HG03378 (cell line): Measurements from ENCODE around the gene ALDH7A1.
"Not testable (repeated sequence)": the region's sequence is repeated elsewhere in the genome, so short reads cannot be mapped to it uniquely, and the experiment has no call there.

ENCODE experiments used
- ATAC-seq: cut with Tn5 transposase; IDR thresholded peaks from one replicate; pipeline ENCODE4 v1.9.1; 2021; ENCODE audit warnings: mild to moderate bottlenecking, moderate library complexity; ENCODE audit not compliant: unreplicated experiment

Gene ALDH7A1

DNA sequence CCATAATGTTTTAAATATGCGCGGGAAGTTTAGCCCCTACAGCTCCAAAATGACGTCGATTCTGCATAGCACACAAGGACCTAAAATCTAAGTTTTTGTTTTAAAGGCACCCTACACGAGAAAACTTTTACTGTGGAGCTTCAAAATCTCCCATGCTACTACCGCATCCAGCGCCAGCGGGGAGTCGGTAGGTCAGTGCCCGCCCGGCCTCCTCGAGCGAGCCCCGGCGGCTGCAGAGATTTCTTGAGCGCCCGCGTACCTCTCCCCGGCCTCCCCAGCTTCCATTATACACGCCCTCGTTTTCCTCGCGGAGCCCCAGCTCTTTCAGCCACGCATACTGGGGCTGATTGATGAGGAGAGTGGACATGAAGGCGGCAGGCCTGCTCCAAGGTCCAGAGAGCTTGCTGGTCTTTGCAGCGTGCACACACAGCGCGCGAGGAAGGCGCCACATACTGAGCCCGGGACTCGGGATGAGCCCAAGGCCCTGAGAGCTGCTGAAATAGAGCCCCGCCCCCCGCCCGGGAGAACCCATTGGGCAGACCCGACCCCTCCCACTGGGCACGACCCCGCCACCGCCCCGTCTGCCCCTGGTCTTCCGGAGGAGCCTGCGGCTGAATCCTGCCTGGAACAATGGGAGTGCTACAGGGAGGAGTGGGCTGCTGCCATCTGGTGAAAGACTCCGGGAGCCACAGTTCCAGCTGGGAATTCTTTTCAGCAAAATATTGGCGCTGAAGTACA, at the start of gene ALDH7A1:
TSS of gene ALDH7A1 (minus strand) at position 472 of the 738 bp plus-strand sequence. CDS start at position 451, 21 bp downstream.
- ATAC-seq: peak; percentile 65

DNA sequence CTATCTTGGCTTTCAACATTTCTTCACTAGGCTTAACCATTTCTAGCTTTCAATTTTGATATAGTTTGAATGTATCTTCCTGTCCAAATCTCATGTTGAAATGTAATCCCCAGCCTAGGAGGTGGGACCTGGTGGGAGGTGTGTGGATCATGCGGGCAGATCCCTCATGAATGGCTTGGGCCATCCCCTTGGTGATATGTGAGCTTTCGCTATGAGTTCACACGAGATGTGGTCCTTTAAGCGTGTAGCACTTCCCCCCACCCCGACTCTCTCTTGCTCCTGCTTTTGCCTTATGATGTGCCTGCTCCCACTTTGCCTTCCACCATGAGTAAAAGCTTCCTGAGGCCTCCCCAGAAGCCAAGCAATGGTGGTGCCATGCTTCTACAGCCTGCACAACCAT, 46.4 kb upstream of the ALDH7A1 start:
- peak; percentile 50 for ATAC-seq

DNA sequence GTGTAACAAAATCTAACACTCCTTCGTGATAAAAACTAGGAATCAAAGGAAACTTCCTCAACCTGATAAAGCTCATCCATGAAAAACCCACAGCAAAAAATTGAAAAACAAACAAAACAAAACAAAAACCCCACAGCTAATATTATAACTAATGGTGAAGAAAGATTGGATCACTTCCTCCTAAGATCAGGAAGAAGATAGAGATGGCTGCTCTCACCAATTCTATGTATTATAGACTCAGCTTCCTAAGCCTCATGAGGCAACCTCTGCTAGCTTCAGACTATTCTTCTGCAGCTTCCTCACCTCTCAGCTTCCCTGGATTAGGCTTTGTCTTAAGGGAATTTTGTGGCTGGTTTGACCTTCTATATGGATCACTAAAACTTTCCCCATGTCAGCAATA, 45.8 kb upstream of the ALDH7A1 start:
- peak; percentile 9 for ATAC-seq

DNA sequence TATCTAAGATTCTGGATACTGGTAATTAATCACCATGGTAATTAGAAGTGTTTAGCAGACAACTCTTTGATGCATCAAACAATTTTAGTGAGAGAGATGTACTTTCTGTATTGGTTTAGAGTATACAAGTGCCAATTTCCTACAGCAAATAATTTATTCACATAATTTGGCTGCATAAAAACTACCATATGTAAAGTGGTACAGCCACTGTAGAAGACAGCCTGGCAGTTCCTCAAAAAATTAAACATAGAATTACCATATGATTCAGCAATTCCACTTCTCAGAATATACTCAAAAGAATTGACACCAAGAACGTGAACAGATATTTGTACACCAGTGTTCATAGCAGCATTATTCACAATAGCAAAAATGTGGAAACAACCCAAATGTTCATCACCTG, 41.9 kb upstream of the ALDH7A1 start:
- no peak for ATAC-seq

DNA sequence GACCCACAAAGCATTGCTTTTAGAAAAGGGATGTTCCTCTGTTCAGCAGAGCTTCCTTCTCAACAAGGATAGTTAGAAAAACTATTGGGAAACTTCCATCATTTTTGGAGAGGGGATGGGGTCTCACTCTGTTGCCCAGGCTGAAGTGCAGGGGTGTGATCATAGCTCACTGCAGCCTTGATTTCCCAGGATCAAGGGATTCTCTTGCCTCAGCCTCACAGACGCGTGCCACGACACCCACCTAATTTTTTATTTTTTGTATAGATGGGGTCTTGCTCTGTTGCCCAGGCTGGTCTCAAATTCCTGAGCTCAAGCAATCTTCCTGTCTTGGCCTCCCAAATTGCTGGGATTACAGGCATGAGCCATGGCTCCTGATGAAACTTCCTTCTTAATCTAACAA, 40.6 kb upstream of the ALDH7A1 start:
- ATAC-seq: no peak

DNA sequence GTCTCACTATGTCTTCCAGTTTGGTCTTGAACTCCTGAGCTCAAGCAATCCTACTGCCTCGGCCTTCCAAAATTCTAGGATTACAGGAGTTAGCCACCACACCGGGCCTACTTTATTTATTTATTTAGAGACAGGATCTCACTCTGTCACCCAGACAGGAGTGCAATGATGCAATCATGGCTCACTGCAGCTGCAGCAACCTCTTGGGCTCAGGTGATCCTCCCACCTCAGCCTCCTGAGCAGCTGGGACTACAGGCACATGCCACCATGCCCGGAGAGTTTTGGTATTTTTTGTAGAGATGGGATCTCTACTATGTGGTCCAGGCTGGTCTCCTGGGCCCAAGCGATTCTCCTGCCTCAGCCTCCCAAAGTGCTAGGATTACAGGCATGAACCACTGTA, 38.5 kb upstream of the ALDH7A1 start:
- ATAC-seq: no peak

DNA sequence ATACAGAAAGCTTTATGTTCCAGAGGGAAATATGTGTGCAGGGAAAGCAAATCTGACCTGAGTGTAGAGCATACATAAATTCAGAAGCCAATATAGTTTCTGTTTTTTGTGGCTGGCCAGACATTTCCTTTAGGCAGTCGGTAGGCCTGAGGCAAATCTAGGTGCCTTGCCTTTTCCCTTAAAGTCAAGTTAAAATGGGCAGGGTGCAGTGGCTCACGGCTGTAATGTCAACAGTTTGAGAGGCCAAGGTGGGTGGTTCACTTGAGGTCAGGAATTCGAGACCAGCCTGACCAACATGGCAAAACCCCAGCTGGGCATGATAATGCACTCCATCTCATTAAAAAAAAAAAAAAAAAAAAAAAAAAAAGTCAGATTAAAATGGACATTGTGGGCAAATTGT, 36.9 kb upstream of the ALDH7A1 start:
- ATAC-seq: no peak

DNA sequence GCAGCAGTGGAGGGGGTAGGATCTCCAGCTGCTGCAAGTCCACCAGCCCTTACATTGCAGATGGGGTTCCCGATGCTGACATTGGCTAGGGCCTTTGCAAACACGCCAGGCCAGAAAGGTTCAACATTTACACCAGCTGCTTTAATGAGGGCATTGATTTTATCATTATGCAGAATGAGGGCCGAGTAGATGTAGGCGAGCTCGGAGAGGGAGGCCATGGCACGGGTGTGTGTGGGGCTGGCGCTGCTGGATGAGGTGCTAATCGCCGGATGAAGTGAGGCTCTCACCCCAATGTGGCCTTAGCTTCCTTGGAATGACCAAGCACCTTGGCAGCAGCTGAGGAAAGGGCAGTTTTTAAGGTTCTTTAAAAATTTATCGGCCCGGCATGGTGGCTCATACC, 33.1 kb upstream of the ALDH7A1 start:
- no peak for ATAC-seq

DNA sequence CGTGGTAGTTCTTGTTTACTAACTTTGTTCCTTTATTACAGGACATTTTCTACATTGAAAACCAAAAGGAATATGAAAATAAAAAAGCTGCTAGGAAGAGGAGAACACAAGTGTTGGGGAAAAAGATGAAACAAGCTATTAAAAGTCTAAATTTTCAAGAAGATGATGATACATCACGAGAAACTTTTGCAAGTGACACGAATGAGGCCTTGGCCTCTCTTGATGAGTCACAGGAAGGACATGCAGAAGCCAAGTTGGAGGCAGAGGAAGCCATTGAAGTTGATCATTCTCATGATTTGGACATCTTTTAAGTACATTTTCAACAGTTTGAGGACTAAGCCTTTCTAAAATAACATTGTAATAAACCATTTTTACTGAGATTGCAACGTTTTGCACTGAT, 29.5 kb upstream of the ALDH7A1 start:
- ATAC-seq: no peak

DNA sequence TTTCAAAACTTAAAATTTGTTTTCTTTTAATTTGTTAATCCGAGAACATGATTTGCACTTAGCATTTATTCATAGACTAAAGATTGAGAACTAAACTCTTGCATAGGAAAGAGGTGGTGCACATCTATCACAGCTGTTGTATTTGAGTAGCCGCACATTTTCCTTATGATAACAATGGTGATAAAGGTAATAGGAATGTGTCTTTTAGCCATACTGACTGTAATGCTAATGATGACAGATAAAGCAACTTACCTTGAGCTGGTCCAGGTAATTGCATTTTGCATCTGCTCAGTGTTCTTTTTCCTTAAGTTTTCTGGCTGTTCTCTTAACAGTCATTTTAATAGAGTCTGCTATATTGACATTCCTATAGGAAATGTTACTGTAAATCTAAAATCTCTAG, 24.8 kb upstream of the ALDH7A1 start:
- no peak for ATAC-seq

DNA sequence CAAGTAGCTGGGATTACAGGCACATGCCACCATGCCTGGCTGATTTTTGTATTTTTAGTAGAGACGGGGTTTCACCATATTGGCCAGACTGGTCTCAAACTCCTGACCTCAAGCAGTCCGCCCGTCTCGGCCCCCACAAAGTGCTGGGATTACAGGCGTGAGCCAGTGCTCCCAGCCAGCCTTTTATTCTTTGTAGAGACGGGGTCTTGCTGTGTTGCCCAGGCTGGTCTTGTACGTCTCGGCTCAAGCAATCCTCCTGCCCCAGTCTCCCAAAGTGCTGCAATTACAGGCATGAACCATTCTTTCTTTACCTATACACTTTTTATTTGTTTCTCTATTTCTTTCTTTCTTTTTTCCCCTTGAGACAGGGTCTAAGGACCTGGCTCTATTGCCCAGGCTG, 22.6 kb upstream of the ALDH7A1 start:
- not testable (repeated sequence) for ATAC-seq

DNA sequence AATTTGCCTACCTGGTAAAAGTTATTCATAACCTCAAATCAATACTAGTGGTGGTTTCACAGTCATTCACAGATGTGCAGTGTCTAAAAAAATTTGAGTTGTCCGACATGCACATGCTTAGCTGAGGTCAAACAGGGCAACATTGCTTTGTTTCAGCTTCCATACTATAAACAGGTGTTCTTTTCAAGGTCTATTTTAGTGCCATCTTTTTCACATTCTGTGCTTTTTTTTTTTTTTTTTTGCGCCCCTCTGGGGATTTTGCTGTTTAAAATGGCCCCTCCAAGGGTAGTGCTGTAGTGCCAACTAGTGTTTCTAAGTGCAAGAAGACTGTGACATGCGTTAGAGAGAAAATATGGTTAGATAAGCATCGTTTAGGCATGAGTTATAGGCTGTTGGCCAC, 20.3 kb upstream of the ALDH7A1 start:
- peak; percentile 93 for ATAC-seq

DNA sequence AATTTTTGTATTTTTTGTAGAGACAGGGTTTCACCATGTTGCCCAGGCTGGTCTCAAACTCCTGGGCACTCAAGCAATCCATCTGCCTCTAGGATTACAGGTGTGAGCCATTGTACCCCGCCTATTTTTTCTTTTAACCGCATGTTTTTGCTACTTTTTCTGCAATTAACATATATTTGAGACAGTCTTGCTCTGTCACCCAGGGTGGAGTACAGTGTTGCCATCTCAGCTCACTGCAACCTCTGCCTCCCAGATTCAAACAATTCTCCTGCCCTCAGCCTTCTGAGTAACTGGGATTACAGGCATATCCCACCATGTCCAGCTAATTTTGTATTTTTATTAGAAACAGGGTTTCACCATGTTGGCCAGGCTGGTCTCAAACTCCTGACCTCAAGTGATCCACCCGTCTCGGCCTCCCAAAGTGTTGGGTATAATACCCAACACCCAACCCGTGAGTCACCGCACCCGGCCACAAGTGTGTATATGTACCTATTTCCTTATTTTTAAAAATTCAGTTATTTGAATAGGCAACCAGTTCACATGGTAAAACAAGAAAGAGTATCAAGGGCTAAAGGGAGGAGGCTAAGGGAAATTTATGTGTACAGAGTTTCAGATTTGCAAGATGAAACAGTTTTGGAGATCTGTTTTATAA, 19.0 kb upstream of the ALDH7A1 start:
- no peak for ATAC-seq

DNA sequence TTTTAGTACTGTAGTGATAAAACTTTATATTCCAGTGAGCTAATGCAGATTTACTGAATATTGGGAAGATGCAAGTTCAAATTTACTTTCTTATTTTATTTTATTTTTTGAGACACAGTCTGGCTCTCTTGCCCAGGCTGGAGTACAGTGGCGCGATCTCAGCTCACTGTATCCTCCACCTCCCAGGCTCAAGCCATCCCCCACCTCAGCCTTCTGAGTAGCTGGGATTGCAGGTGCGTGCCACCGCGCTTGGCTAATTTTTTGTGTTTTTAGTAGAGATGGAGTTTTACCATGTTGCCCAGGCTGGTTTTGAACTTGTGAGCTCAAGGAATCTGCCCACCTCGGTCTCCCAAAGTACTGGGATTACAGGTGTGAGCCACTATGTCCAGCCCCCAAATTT, 15.6 kb upstream of the ALDH7A1 start:
- no peak for ATAC-seq

DNA sequence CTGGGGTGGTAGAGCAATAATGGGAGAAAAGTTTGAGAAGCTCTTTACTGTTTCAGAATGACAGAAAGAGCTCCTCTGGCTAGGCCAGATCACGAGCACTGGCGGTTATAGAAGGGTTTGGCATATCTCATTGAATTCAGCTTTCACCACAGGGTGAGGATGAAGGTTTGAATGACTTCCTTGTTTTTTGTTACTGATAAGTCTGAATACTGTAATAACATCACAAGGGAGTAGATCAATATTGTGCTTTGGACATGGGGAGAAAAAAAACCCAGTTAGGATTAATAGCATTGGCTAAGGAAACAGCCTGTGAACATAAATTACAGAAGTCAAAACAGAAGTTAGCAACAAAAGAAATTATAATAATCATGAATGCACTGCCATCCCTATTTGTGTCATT, 15.1 kb upstream of the ALDH7A1 start:
- ATAC-seq: no peak

DNA sequence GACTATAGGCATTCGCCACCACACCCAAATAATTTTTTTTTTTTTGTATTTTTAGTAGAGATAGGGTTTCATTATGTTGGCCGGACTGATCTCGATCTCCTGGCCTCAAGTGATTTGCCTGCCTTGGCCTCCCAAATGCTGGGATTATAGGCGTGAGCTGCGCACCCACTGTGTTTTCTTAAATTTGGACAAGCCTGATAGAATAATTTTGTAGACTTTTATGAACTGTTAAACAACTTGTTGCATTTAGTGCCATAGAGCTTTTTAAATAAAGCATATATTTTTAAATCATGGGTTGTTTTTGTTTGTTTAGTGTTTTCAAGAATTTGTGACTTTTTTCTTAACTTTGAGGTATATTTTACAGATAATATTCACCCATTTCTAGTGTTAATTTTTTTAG, 10.5 kb upstream of the ALDH7A1 start:
- no peak for ATAC-seq

DNA sequence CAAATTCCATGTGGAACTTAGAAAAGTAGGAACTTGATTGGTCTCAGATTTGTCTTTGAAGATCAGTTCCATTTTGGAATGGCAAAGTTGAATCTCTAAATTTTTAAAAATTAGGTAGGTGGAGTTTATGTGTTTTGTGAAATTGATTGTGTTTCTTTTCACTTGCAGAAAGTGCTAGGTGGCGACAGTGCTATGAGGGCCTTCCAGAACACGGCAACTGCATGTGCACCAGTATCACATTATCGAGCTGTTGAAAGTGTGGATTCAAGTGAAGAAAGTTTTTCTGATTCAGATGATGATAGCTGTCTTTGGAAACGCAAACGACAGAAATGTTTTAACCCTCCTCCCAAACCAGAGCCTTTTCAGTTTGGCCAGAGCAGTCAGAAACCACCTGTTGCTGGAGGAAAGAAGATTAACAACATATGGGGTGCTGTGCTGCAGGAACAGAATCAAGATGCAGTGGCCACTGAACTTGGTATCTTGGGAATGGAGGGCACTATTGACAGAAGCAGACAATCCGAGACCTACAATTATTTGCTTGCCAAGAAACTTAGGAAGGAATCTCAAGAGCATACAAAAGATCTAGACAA, 8.5 kb upstream of the ALDH7A1 start:
- no peak for ATAC-seq

DNA sequence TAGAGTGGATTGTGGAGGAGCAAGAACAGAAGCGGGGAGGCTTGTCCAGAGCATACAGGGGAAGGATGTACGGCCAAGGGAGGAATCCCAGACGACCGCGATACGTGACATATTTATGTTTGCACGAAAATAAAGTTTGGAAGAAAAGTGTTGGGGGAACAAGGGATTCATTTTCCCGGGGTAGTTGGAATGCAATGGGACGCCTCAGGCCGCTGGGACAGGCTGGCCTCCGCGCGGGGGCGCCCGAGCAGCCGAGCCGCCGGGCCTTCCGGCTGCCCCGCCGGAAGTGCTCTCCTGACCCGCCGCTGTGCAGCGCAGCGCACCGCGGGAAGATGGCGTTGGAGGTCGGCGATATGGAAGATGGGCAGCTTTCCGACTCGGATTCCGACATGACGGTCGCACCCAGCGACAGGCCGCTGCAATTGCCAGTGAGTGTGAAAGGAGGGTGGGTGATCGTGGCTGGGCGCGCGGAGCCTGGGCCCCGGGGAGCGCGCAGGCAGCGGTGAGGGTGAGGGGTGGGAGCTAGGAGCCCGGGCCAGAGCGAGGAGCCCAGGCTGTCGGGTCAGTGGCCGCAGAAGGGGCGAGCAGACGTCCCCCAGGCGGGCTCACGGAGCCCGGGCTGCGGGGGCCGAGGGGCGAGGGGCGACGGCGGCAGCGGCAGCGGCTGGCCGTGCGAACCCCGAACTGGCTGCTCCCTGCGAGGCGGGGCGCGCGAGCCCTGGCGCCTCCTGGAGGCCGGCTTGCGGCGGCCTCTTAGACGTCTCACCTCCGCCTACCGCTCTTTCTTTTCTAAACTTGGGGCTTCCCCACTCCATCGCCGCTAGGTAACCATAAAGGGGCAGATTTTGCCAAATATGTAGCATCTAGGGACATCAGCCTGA, 5.9 kb upstream of the ALDH7A1 start, which contains the start of gene PHAX:
TSS of gene PHAX (plus strand) at position 317 of the 881 bp plus-strand sequence. CDS start at position 333, 16 bp downstream.
- ATAC-seq: peak; percentile 86

DNA sequence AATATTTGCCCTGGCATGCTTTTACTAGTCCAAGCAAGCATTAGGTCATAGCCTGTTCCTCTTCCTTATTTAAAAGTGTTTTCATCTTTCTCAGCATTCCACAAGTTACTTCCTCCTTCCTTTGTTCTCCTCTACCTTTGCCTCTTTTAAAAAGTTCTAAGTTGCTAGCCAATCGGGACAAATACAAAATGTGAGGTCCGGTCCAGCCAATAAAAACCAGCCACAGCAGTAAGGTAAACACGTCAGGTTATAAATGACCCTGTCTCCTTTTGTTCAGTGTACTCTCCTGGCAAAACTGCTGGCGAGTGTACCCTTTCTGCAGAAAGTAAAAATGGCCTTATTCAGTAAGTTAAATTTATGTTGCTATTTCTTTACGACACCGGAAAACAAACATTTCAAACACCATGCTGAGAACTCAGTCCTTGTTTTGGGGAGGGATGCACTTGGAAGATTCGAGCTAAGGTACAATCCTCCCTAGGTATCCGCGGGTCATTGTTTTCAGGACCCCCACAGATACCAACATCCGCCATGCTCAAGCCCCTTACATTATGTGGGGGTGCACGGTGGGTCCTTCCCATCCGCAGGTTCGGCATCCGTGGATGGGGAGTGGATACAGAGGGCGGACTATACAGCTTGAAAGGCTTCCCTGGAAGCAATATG, 5.1 kb upstream of the ALDH7A1 start:
- not testable (repeated sequence) for ATAC-seq

DNA sequence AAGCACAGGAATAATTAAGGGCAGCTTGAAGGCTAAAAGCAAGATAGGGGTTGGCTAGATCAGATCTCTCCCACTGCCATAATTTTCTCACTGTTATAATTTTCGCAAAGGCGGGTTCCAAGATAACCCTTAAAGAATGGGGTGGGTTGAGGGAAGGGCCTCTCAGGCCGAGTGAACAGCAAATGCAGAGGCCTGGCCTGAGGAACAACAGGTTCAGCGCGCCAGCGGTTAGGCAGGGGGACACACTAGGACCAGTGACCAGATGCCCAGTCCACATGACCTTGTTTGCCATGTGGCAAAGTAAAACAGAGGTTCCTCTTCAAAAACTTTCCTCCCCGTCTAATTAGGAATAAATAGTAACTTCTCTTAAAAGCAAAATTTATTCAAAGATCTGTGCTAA, 4.5 kb upstream of the ALDH7A1 start:
- ATAC-seq: no peak

DNA sequence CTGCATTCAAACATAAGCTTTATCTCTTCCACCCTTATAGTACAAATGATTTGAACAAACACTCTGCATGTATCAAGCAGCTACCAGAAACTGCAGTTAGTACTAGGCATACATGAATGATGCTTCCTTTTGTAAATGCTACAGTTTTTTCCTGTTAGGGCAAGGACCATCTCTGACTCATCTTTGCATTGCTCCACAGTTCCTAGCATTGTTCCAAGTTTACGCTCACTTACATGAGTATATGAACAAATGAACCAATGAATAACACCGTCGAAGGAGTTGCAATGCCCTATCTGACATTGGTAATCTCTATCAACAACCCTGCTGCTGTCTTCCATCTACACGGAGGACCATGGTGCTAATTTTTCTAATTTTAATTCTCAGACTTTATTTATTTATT, 2.1 kb upstream of the ALDH7A1 start:
- no peak for ATAC-seq
